GM21390 (cell line): Measurements from ENCODE around the gene PLCH1.

ENCODE experiments used
- ATAC-seq: cut with Tn5 transposase; IDR thresholded peaks from one replicate; pipeline ENCODE4 v1.9.1; 2021; ENCODE audit not compliant: unreplicated experiment

Gene PLCH1

GRCh38 chr3:155690921-155691320, 54.0 kb downstream of the PLCH1 start:
- no peak for ATAC-seq

- ATAC-seq: no peak
Measured at GRCh38 chr3:155688481-155688880, 56.4 kb downstream of the PLCH1 start.

- ATAC-seq: no peak
Measured at GRCh38 chr3:155683344-155683720, 61.5 kb downstream of the PLCH1 start.

DNA sequence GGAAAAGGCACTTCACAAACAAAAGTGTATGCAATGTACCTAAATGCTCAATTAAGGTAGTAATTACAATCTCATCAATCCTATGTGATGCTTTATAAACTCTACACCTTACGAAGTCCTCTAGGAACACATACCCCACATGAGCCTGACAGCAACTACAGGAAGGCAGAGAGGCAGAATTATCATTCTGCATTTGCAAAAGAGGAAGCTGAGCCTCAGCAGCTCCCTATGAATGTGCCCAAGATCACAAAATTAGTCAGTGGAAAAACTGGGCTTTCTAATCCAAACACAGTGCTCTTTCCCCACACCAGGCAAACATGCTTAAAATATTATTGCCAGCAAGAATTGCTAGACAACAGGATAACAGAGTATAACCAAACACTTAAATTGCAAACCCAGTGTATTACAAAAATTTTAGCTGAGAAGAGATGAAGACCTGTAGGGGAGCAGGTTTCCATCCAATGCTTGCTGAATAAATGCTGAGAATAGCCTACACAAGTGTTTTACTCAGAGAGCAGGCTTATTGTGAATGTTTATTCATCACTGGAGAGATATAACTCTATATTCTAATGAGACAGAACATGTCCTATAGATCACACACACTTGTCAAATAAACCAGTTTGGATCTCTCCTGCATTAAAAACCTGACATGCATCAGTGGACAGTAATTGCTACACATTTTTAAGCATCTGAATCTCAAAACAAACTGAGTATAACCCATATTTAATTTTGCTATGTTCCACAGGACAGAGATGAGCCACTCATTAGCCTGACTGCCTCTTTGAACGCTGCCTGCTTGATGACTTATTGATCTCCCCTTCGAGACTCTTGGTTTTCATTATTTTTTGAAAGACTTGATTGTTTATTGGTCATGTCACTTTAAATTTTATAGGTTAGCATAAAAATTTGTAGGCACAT, 62.2 kb downstream of the PLCH1 start:
- ATAC-seq: no peak

- ATAC-seq: no peak
Measured at GRCh38 chr3:155676252-155676981, 68.5 kb downstream of the PLCH1 start.

- ATAC-seq: no peak
Measured at GRCh38 chr3:155675094-155675493, 69.8 kb downstream of the PLCH1 start.

GRCh38 chr3:155673421-155673820, 71.5 kb downstream of the PLCH1 start:
- no peak for ATAC-seq

GRCh38 chr3:155670335-155670734, 74.5 kb downstream of the PLCH1 start:
- no peak for ATAC-seq

- no peak for ATAC-seq
Measured at GRCh38 chr3:155667988-155668387, 76.9 kb downstream of the PLCH1 start.

GRCh38 chr3:155664925-155665695, 79.8 kb downstream of the PLCH1 start:
- no peak for ATAC-seq

GRCh38 chr3:155663467-155664212, 81.2 kb downstream of the PLCH1 start:
- no peak for ATAC-seq

GRCh38 chr3:155661760-155662159, 83.1 kb downstream of the PLCH1 start:
- no peak for ATAC-seq

GRCh38 chr3:155661042-155661441, 83.8 kb downstream of the PLCH1 start:
- no peak for ATAC-seq

- no peak for ATAC-seq
Measured at GRCh38 chr3:155658671-155659261, 86.1 kb downstream of the PLCH1 start.

GRCh38 chr3:155658006-155658405, 86.9 kb downstream of the PLCH1 start:
- ATAC-seq: no peak

- no peak for ATAC-seq
Measured at GRCh38 chr3:155657161-155657560, 87.7 kb downstream of the PLCH1 start.

DNA sequence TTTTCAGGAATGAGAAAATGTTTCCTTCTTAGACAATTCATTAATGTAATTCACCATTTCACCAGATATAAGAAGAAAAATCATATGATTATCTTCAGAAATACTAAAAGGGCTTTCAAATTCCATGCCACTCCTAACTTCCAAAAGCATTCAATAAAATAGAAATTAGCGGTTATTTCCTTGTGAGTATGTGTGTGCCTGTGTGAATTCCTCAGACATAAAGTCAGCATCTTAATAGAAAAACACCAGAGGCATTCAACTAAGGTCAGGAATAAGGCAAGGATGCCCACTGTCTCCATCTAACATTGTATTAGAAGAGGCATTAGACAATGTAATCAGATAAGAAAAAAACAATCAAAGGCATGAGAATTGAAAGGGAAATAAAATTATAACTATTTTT, 88.4 kb downstream of the PLCH1 start:
- ATAC-seq: no peak

DNA sequence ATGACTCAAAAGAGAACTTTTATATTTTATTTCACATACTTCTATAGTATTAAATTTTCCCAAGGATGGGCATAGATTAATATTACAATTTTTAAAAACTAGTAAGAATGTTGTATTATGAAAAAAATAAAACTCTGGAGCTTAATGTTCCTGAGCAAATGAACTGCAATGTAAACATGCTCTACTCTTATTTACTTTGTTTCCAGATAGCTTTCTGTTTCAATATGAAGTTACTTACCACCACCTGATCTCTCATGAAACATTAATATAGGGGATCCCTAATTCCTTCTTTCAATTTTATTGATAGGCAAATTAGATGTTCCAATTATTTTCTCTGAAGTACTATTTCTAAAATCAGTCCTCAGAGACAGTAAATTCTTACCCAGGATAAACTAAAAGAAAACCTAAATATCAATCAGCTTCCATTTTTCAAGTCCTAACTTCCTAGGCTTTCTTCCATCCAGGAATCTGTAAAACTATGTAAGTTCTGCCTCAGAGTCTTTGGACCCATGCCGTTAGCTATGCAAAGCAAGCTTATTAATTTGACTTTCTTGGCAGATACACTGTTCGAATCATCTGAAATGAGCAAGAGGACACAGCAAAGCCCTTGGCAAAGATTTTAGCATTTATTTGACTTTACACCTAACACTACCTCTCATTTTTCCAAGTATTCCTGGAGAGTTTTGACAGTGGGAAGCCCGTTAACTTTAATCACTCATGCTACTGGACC, 93.2 kb downstream of the PLCH1 start:
- ATAC-seq: no peak

DNA sequence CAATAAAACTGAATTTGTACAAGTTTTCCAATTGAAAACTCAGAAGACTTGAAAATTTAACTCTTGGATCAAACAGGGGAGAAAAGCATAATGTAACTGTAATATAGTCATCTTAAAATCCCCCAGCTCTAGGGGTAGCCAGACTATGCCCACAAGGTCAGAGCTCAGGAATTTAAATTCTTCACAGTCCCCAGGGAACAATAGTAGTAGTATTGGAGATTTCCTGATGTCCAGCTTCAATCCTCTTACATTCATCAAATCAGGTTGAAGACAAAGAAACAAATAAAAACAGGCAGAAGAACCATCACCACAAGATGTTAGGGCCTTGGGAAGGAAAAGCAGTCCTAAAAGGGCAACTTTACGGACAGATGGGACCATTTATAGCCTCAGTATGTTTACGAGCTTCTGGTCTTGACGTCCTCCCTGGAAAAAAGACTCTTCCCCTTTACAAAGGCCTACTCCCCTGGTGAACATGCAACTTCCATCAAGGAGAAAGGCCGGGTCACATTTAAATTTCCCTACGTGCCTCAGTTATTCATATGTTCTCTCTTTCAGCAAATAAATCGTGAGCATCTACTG, 96.8 kb downstream of the PLCH1 start:
- no peak for ATAC-seq
